HEK293T (cell line): Measurements from ENCODE around the gene BLOC1S3.
A peak's percentile ranks its signal among the peaks of the same experiment; 100 is the strongest.

ENCODE experiments used
- ARNT ChIP-seq: fragments of 450-650 bp; IDR thresholded peaks from 2 replicates; pipeline ENCODE4 v1.6.1; 2017; ENCODE audit warnings: mild to moderate bottlenecking
- BHLHE40 ChIP-seq: fragments of 450-650 bp; IDR thresholded peaks from 2 replicates; pipeline ENCODE4 v1.6.1; 2016; ENCODE audit warnings: mild to moderate bottlenecking, moderate library complexity, borderline replicate concordance
- ELF4 ChIP-seq: fragments of 450-650 bp; IDR thresholded peaks from 2 replicates; pipeline ENCODE4 v1.6.1; 2017; ENCODE audit warnings: antibody characterized with exemption
- FOXA1 ChIP-seq: fragments of 450-650 bp; IDR thresholded peaks from 2 replicates; pipeline ENCODE4 v1.6.1; 2016; ENCODE audit warnings: mild to moderate bottlenecking
- FOXM1 ChIP-seq: fragments of 450-650 bp; IDR thresholded peaks from 2 replicates; pipeline ENCODE4 v1.6.1; 2017; ENCODE audit warnings: mild to moderate bottlenecking, borderline replicate concordance
- HDGF ChIP-seq: fragments of 450-650 bp; IDR thresholded peaks from 2 replicates; pipeline ENCODE4 v1.6.1; 2017; ENCODE audit warnings: antibody characterized with exemption, borderline replicate concordance
- L3MBTL2 ChIP-seq: fragments of 450-650 bp; conservative IDR thresholded peaks from 2 replicates; pipeline ENCODE4 v1.6.1; 2016; ENCODE audit warnings: mild to moderate bottlenecking
- LEF1 ChIP-seq: fragments of 450-650 bp; IDR thresholded peaks from 2 replicates; pipeline ENCODE4 v1.6.1; 2017; ENCODE audit warnings: mild to moderate bottlenecking, borderline replicate concordance
- PKNOX1 ChIP-seq: fragments of 450-650 bp; IDR thresholded peaks from 2 replicates; pipeline ENCODE4 v1.6.1; 2016
- SP1 ChIP-seq: fragments of 450-650 bp; IDR thresholded peaks from 2 replicates; pipeline ENCODE4 v1.6.1; 2017
- SUZ12 ChIP-seq: fragments of 450-650 bp; IDR thresholded peaks from 2 replicates; pipeline ENCODE4 v1.6.1; 2016; ENCODE audit warnings: mild to moderate bottlenecking
- ZNF384 ChIP-seq: fragments of 450-650 bp; IDR thresholded peaks from 2 replicates; pipeline ENCODE4 v1.6.1; 2016

GRCh38 chr19:45153339-45154063 is 25.1 kb upstream of the BLOC1S3 start:
- TF ChIP-seq BHLHE40 (no peak), FOXA1 (no peak), SUZ12 (no peak), ARNT (no peak), SP1 (no peak), FOXM1 (no peak), PKNOX1 (no peak), HDGF (no peak), ELF4 (no peak), ZNF384 (no peak), LEF1 (no peak), L3MBTL2 (peak; percentile 80)
